HS-27A (cell line): ENCODE data around the gene MLN.

Experiments used
- DNase-seq: peaks from one replicate; pipeline ENCODE4 v3.0.0-alpha.2; 2012; ENCODE audit warnings: low read depth, missing footprints

The MLN gene

GRCh38 chr6:33813990-33814985 lies 10.5 kb upstream of the MLN start:
- no peak for DNase-seq

- DNase-seq = no peak
These were observed 9.6 kb upstream of the MLN start for GRCh38 chr6:33813246-33813904.

DNA sequence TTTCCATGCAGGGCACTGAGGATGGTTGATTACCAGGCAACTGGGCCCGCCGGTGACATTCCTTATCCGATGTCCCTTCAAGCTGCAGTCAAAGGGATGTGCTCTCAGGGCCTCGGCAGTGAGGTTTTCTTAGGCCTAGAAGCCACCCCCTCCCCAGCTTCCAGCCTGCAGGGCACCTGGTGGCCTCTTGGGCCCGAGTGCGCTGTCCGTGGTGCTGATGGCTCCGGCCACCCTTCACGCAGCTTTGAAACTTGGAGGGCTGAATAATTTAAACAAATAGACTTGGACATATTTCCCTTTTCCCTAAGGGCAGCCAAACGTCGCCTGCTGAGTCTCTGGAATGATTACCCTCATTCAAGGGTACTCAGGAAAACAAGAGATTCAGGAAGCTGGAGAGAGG lies 8.9 kb upstream of the MLN start:
- DNase-seq = peak; percentile 8

- DNase-seq = no peak
These were observed 5.8 kb upstream of the MLN start for GRCh38 chr6:33809594-33809993.

DNA sequence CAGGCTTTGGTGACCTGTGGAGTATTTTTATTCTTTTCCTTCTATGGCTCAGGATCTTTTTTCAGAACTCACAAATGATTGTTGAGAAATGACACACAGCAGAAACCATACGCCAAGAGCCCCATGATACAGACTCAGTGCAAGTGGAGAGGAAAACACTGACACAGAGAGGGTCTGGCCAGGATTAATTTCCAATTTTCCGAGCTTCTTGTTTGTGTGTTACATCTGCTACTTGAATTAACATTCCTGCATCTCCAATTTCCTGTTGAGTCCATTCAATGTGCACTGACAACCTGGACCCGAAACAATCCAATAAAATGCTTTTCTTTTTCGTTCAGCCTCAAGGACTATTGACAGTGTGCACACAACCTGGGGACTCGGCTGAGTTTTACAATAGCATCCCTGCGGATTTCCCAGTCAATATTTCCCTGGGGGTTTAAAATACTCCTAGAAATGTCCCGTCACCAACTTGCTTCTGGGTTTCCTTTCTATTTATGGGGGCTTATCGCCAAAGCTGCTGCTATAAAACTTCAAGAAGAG lies 4.9 kb upstream of the MLN start:
- no peak for DNase-seq

DNA sequence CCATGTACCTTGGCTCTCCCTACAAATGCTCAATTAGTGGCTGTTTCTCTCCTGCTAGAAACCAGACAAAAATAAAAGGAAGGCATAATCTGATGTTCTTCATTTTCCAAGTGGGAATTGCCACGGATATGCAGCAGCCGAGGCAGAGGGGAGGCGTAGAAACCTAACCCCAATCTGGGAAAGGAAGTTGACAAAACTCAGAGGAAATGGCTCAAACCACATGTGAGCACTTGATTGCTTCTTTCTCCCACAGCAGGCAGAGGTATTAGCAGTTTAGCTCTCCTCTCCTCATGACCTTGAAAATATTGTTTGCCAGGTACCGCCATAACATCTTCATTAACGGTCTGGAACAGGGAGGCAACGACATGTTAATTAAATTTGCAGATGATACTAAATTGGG lies 3.8 kb upstream of the MLN start:
- no peak for DNase-seq

- no peak for DNase-seq
These were observed 3.0 kb upstream of the MLN start for GRCh38 chr6:33806841-33807240.

- DNase-seq = no peak
These were observed 1.4 kb downstream of the MLN start for GRCh38 chr6:33802186-33802958.

- DNase-seq = no peak
These were observed 2.2 kb downstream of the MLN start for GRCh38 chr6:33801611-33802010.

GRCh38 chr6:33800248-33800969 lies 3.4 kb downstream of the MLN start:
- DNase-seq = no peak

DNA sequence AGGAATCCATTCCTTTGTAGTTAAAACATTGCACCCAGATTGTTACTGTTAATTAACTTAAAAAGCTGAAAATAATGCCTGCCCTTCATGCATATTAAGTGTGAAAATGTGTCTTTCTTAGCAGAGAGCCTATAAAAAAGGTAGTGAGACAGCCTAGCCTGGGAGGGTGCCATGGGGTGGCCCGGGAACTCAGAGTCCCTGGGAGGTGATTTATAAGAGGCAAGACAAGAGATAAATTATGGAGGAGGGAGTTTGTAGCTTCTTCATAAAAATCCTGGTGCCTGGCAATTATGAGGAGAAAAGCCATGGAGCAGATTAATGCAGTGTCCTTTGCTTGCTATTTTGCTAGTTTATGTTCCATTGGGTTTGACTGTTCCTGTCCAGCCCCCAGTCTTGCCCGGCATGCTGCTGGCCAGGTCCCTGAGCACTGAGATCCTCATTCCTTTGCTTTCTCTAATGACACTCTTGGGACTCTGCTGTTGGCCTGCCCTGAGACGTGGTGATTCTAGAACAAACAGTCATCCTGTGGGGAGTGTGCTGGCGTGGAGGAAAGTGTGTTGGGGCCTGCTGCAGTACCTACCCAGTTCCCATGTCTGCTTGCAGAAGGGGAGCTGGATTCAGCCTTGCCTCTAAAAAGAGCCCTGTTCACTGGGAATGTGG lies 4.2 kb downstream of the MLN start:
- DNase-seq = no peak

DNA sequence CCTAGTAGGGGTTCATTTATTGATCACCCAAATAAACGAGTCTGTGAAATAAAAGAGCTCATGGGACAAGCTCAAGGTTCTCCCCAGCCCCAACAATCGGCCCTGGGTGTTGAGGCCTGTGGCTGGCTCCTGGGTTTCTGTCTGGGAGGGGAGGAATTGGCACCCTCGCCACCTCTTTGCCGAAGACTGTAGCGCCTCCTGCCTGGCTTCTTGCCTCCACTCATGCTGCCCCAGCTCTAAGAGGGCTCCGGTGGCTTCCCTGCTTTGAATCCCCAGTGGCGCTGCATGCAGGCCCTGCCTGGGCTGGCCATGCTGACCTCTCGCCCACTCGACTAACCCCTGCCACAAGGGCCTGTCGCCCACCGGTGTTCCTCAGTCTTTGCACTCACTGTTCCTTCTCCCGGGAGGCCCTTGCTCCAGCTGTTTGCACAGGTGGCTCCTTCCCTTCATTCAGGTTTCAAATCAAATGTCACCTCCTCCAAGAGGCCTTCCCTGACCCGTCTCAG lies 5.4 kb downstream of the MLN start:
- DNase-seq = no peak

DNA sequence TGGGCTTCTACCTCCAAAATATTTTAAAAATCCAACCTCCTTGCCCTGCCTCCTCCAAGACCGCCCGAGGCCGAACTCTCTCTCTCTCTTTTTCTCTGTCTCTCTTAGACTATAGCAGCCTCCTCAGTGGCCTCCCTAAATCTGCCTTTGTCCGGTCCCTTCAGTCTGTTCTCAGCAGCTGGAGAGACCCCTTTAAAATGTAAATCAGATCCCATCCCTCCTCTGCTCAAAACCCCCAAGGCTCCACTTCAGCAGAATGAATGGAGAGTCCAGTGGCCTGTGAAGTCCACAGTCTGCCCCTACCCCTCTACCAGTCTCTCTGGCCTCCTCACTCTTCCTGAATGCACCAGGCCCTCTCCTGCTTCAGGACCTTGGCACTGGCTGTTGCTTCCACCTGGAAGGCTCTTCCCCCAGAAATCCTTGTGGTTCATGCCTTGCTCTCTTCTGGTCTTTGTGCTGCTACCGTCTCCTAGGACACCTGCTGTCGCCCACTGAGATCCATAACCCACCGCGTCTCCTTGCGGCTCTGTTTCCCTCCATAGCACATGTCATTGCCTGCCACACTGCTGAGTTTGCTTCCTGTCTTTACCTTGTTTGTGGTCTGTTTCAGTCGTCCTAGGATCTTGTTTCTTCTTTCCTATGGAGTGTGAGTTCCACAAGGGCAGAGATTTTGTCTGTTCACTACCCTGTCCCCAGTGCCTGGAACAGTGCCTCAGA lies 6.0 kb downstream of the MLN start:
- no peak for DNase-seq

DNA sequence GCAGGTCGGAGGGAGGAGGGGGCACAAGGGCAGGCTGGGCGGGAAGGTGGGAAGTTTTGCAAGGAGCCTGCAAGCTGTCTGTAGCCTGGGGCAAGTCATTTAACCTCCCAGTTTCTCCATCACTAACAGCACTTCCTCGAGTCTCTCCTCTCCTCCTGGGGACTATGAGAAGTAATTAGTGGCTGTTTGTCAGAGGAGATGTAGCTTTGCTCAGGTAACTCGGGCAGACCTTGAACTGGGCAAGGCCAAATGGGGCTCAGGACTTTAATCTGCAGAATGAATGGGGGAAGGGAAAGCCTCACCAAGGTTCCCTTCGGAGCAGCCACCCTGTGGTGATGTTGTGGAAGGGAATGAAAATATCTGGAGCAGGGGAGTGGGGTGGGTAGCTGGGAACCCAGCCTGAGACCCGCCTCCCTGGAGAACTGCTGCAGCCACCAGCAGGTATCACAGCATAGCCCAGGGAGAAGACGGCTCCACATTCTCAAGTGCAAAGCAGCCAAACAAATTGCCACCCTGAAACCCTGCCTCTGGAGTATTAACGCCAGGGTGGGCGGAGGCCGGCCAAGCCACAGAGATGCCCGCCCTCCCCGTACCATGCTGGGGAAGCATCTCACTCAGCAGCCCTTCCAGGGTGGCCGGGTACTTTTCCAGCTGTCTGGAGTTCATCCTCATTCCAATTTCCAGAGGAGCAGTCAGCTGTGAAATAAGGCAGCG lies 8.7 kb downstream of the MLN start:
- DNase-seq = no peak

DNA sequence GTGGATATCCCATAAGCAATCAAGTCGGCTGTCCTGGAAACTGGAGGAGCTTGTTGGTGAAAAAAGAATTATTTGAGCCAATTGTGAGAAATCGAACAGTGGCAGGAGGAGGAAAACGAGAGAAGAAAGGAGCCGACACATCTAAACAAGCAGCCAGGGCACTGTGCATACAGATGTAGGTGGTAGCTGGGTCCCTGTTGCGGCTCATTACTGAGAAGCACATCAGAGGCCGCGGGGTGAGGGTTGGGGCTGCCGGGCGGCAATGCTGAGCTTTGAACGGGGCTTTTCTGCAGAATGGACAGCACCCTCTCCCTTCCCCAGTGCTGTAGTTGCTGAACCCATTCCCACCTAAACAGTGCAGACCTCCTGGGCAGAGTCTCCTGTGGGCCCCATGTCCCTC lies 10.8 kb downstream of the MLN start:
- no peak for DNase-seq

DNA sequence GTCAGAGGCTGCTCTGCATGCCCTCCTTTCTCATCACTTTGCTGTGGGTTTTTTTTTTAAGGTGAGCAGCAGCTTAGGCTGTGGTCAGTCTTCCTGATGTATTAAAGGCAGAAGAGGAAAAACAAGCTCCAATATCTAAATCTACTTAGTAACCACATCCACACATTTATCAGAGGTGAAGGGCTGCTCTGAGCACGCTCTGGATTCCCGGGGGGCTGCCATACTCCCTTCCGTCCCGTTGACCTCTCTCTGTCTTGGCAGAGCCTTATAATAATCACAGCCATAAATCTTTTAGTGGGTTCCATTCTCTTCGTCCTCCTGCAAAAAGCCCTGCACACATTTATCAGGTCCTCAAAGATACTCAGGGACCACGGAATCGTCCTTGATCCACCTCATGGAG lies 12.2 kb downstream of the MLN start:
- no peak for DNase-seq

GRCh38 chr6:33790910-33791309 lies 12.9 kb downstream of the MLN start:
- DNase-seq = no peak

DNA sequence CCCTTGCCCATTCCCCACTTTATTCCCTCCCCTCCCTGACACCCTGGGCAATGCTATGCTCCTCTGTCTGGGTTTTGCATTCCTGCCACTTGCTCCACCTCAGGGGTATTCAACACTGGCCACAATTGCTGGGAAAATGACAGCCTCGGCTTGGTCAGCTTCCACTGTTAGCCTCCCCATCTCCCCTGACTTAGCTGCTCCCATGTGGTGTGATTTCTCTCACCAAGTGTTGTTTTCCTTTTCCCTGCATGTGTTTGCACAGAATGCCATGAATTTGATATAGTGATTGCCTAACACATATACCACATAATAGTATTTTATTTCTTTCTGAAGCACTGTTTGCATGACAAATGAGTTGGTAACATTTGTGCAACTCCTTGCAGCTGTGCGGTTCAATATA lies 13.4 kb downstream of the MLN start:
- no peak for DNase-seq

DNA sequence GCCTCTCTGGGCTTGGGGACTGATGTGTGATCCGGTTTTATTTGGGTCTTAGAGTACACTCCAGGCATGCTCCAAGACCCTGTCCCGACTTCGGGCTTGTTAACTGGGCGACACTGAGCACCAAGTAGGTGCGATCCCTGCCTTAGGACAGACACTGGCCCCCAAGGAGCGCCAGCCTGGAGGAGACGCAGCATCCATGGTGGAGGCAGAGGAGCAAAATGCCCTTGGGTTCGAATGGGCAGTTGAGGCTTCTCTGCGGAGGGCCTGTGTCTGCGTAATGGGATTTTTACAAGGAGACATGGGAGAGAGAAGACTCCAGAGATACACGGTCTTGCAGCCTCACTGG lies 14.3 kb downstream of the MLN start:
- DNase-seq = no peak
